Activated naive CD4-positive, alpha-beta T cell treated with anti-CD3 and anti-CD28 coated beads, Interleukin-2, amount 50 U/mL, for 24 hours (primary cell): Measurements from ENCODE around the gene PPIL4.
"Not testable (repeated sequence)": the region's sequence is repeated elsewhere in the genome, so short reads cannot be mapped to it uniquely, and the experiment has no call there.

Experiments
- H3K27ac Mint-ChIP-seq: one replicate; pipeline ENCODE4 v1.8.0; 2021; ENCODE audit warnings: mild to moderate bottlenecking, mixed read lengths
- H3K27me3 Mint-ChIP-seq: one replicate; pipeline ENCODE4 v1.8.0; 2021; ENCODE audit warnings: mixed read lengths
- H3K36me3 Mint-ChIP-seq: one replicate; pipeline ENCODE4 v1.8.0; 2021; ENCODE audit warnings: mixed read lengths
- H3K4me1 Mint-ChIP-seq: one replicate; pipeline ENCODE4 v1.8.0; 2021; ENCODE audit warnings: mixed read lengths
- H3K4me3 Mint-ChIP-seq: one replicate; pipeline ENCODE4 v1.8.0; 2021; ENCODE audit warnings: mild to moderate bottlenecking, mixed read lengths
- H3K9me3 Mint-ChIP-seq: one replicate; pipeline ENCODE4 v1.8.0; 2021; ENCODE audit warnings: mixed read lengths

Gene PPIL4

GRCh38 chr6:149499066-149499465, 46.8 kb downstream of the PPIL4 start:
- H3K4me3 Mint-ChIP-seq: no peak overlapping the region
- no peaks in the 10 kb centered on the region for H3K27me3 Mint-ChIP-seq
- peaks cover 81% of the 10 kb centered on the region for H3K4me1 Mint-ChIP-seq
- H3K27ac Mint-ChIP-seq: peak overlapping the region; percentile 83
- no peaks in the 10 kb centered on the region for H3K9me3 Mint-ChIP-seq
- H3K36me3 Mint-ChIP-seq: peaks cover 6% of the 10 kb centered on the region

DNA sequence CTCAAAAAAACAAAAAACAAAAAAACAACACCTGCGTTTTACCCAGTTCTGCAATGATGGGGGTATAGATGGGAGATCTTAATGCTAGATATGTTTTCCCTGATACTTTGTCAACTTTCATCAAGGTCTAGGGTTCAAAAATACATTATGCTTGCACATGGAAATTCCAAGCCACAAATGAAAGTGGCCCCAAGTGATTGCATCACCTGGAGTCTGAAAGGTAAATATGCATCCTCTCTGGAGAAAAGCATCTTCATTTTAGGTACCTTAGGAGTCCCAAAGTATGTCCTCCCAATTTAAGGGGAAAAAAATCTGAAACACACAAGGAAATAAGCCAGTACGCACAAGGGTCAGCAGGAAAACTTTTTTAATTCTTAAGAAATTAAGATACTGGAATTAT, 48.5 kb downstream of the PPIL4 start:
- H3K4me1 Mint-ChIP-seq: peaks cover 84% of the 10 kb centered on the region
- H3K27ac Mint-ChIP-seq: peak overlapping the region; percentile 99
- H3K4me3 Mint-ChIP-seq: peak overlapping the region; percentile 70
- no peaks in the 10 kb centered on the region for H3K27me3 Mint-ChIP-seq
- H3K9me3 Mint-ChIP-seq: no peaks in the 10 kb centered on the region
- H3K36me3 Mint-ChIP-seq: peaks cover 7% of the 10 kb centered on the region

- not testable (repeated sequence) for H3K27me3 Mint-ChIP-seq, H3K36me3 Mint-ChIP-seq, H3K9me3 Mint-ChIP-seq
- H3K4me3 Mint-ChIP-seq: peak overlapping the region; percentile 70
- peak overlapping the region; percentile 99 for H3K27ac Mint-ChIP-seq
- H3K4me1 Mint-ChIP-seq: peaks cover 81% of the 10 kb centered on the region
These were observed 49.2 kb downstream of the PPIL4 start for GRCh38 chr6:149496597-149496996.

- Mint-ChIP-seq H3K4me3 (peak overlapping the region; percentile 70), H3K4me1 (peaks cover 81% of the 10 kb centered on the region), H3K27ac (peak overlapping the region; percentile 99)
- H3K9me3 Mint-ChIP-seq, H3K36me3 Mint-ChIP-seq, H3K27me3 Mint-ChIP-seq: not testable (repeated sequence)
These were observed 50.4 kb downstream of the PPIL4 start for GRCh38 chr6:149495349-149496016.

- Mint-ChIP-seq H3K4me3 (peak overlapping the region; percentile 70), H3K4me1 (peaks cover 84% of the 10 kb centered on the region), H3K27ac (peak overlapping the region; percentile 99)
- not testable (repeated sequence) for H3K9me3 Mint-ChIP-seq, H3K27me3 Mint-ChIP-seq, H3K36me3 Mint-ChIP-seq
These were observed 51.0 kb downstream of the PPIL4 start for GRCh38 chr6:149494810-149495209.

DNA sequence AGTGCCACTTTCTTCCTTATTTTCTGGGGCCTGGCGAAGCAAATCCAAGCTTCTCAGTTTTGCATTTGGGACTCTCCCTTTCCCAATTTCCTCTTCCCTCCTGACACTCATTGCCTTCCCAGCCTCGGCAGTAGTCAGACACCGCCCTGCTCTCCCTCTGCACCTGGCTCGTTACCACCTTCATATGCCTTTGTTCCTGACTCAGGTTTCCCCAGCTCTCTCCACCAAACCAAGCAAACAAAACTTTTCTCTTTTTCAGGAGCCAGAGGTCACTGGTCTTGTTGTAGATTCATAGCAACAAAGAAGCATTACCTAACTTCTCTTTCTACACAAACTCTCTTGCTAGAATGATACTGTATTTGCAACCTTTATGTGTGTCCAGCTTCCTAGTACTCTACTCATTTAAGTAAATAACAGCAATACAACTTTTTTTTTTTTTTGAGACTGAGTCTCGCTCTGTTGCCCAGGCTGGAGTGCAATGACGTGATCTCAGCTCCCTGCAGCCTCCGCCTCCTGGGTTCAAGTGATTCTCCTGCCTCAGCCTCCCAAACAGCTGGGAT, 52.0 kb downstream of the PPIL4 start:
- Mint-ChIP-seq H3K27ac (peak overlapping the region; percentile 99), H3K36me3 (peaks cover 5% of the 10 kb centered on the region), H3K27me3 (no peaks in the 10 kb centered on the region), H3K4me3 (peak overlapping the region; percentile 30), H3K4me1 (peaks cover 85% of the 10 kb centered on the region), H3K9me3 (no peaks in the 10 kb centered on the region)

GRCh38 chr6:149492798-149493343, 53.0 kb downstream of the PPIL4 start:
- no peaks in the 10 kb centered on the region for H3K9me3 Mint-ChIP-seq

GRCh38 chr6:149489967-149490366, 55.9 kb downstream of the PPIL4 start:
- Mint-ChIP-seq H3K27me3 (no peaks in the 10 kb centered on the region), H3K36me3 (peaks cover 3% of the 10 kb centered on the region), H3K4me1 (peaks cover 67% of the 10 kb centered on the region), H3K4me3 (no peak overlapping the region), H3K9me3 (no peaks in the 10 kb centered on the region), H3K27ac (peak overlapping the region; percentile 37)

More at GRCh38 chr6:149492798-149493343, 53.0 kb downstream of the PPIL4 start:
- Mint-ChIP-seq H3K36me3 (peaks cover 5% of the 10 kb centered on the region), H3K27ac (peak overlapping the region; percentile 99), H3K4me1 (peaks cover 82% of the 10 kb centered on the region), H3K27me3 (no peaks in the 10 kb centered on the region), H3K4me3 (peak overlapping the region; percentile 31)

DNA sequence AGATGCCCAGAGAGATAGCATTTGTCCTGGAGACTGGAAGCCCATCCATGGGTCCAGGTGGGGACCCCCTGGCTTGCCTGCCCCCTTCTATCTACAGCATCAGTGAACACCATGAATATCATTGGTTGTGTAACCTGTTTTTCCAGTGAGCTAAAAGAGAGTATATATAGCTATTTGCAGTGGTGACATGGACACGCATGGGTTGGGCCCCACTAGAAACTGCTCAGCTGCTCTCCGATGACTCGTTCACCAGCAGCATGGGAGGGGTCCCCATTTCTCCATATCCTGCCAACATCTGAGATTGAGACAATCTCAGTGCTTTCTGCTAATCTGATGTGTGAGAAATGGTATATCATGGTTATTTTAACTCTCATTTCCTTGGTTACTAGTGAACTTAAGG, 57.0 kb downstream of the PPIL4 start:
- H3K4me1 Mint-ChIP-seq: peaks cover 64% of the 10 kb centered on the region
- no peaks in the 10 kb centered on the region for H3K9me3 Mint-ChIP-seq
- no peaks in the 10 kb centered on the region for H3K27me3 Mint-ChIP-seq
- no peak overlapping the region for H3K27ac Mint-ChIP-seq
- H3K36me3 Mint-ChIP-seq: peaks cover 2% of the 10 kb centered on the region
- H3K4me3 Mint-ChIP-seq: no peak overlapping the region

DNA sequence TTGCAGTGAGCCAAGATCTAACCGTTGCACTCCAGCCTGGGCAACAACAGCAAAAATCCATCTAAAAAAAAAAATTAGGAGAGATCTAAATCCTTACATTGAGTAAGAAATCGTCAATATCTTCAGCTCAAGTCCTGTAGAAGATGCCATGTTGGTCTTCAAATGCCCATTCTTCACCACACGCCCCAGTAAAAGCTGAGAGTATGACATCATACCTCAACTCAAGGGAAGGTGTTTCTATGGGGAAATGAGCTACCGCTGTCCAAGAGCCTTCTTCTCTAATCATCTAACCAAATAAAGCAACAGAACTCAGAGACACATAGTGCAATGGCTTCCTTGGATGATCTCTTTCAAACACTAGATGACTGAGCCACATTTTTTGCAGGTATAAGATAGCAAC, 58.5 kb downstream of the PPIL4 start:
- Mint-ChIP-seq H3K4me3 (no peak overlapping the region), H3K36me3 (no peaks in the 10 kb centered on the region), H3K27me3 (no peaks in the 10 kb centered on the region), H3K4me1 (peaks cover 60% of the 10 kb centered on the region), H3K27ac (peak overlapping the region; percentile 70), H3K9me3 (no peaks in the 10 kb centered on the region)

DNA sequence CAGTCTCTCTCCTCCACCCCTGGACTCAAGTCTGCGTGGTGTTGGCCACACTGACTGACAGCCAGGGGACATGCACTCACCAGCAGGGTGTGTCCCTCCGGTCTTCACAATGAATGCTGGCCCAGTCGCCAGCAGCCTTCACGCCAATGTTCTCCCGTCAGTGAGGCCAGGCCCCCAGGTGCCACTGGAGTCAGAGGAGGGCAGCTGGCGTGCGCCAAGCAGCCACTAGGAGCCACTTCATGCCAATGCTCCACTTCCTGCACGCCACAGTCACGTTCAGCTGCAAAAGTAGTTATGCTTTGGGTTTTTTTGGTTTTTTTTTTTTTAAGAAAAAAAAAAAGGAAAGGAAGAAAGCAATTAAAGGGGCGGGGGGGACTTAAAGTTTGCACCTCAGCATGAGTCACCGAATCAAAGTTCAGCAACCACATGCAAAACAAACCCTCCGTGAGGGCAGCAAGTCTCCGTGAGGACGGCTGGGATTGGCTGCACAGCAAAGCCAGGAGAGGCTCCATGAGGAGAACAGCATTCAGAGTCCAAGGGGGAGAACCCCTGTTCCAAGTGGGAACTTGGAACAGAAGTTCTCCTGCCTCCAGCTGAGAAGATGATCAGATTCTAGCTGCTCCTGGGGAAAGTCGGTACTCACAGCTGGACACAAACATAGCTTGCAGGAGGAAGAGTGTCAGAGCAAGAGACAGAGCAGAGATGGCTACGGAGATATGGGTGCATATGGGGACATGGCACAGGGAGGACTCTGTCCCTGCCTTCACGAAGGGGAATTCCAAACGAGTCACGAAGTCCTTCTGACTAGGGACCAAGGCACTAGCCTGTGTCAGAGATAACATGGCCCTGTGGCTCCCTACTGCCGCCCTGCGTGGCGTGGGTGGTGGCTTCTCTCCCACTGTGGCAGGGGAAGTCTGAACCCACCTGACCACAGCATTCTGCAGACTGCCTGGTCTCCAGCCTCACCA, 60.8 kb downstream of the PPIL4 start, which contains the start of gene ZC3H12D:
ZC3H12D (minus strand) TSS at position 282 of the 968 bp plus-strand sequence. CDS start 10,471 bp downstream, outside the sequence.
- Mint-ChIP-seq H3K27me3 (no peaks in the 10 kb centered on the region), H3K4me3 (peak within 1 kb of the TSS; percentile 94), H3K27ac (peak within 1 kb of the TSS; percentile 99)

DNA sequence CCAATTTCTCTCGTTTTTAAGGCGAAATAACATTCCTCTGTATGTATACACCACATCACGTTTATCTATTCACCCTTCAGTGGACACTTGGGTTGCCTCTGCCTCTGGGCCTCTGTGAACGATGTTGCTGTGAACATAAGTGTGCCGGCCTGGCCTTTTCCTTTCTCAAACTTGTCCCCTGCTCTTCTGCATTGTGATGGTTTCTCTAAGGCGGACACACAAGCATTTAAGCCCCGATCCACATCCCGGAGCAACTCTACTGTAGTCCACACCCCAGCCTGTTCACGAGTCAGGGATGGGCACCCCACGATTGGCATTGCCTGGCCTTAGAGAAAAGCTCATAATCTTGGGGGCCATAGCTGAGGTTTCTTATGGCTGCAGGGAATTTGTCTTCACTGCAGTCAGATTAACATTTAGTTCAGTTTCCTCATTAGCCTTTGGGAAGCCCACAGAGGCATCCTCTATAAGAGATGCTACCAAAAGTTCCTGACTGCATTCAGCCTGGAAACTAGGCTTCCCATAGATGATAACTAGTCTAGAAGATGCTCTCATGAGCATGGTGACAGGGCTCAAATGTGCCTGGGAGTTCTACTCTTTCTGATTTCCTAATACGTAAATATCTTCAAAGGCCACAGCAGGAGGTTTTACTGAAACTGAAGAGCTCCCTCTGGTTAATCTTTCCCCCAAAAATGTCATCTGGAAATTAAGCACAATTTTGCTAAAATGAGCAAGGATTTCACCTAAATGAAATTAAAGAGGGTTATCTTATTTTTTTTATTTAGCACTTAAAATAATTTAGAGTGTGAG, 61.8 kb downstream of the PPIL4 start:
- peaks cover 69% of the 10 kb centered on the region for H3K4me1 Mint-ChIP-seq
- no peaks in the 10 kb centered on the region for H3K27me3 Mint-ChIP-seq

More for the DNA sequence above, 60.8 kb downstream of the PPIL4 start, which contains the start of gene ZC3H12D:
- H3K36me3 Mint-ChIP-seq: peaks cover 3% of the 10 kb centered on the region
- H3K9me3 Mint-ChIP-seq: no peaks in the 10 kb centered on the region
- peaks cover 66% of the 10 kb centered on the region for H3K4me1 Mint-ChIP-seq

DNA sequence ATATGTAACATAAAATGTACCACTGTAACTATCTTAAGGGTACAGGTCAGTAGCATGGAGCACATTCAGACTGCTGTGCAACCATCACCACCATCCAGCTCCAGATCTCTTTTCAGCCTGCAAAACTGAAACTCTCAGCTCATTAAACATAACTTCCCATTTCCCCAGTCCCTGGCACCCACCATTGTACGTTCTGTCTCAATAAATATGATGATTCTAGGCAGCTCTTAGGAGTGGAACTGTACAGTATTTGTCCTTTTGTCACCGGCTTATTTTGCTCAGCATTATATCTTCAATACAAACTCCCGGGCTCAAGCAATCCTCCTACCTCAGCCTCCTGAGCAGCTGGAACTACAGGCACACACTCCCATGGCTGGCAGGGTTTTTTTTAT, 62.5 kb downstream of the PPIL4 start:
- Mint-ChIP-seq H3K4me1 (peaks cover 69% of the 10 kb centered on the region), H3K4me3 (peak overlapping the region; percentile 94), H3K36me3 (peaks cover 6% of the 10 kb centered on the region), H3K27me3 (no peaks in the 10 kb centered on the region), H3K9me3 (no peaks in the 10 kb centered on the region), H3K27ac (peak overlapping the region; percentile 99)

More for the DNA sequence above, 61.8 kb downstream of the PPIL4 start:
- H3K36me3 Mint-ChIP-seq: peaks cover 6% of the 10 kb centered on the region
- H3K27ac Mint-ChIP-seq: peak overlapping the region; percentile 99
- H3K9me3 Mint-ChIP-seq: no peaks in the 10 kb centered on the region
- H3K4me3 Mint-ChIP-seq: peak overlapping the region; percentile 94

DNA sequence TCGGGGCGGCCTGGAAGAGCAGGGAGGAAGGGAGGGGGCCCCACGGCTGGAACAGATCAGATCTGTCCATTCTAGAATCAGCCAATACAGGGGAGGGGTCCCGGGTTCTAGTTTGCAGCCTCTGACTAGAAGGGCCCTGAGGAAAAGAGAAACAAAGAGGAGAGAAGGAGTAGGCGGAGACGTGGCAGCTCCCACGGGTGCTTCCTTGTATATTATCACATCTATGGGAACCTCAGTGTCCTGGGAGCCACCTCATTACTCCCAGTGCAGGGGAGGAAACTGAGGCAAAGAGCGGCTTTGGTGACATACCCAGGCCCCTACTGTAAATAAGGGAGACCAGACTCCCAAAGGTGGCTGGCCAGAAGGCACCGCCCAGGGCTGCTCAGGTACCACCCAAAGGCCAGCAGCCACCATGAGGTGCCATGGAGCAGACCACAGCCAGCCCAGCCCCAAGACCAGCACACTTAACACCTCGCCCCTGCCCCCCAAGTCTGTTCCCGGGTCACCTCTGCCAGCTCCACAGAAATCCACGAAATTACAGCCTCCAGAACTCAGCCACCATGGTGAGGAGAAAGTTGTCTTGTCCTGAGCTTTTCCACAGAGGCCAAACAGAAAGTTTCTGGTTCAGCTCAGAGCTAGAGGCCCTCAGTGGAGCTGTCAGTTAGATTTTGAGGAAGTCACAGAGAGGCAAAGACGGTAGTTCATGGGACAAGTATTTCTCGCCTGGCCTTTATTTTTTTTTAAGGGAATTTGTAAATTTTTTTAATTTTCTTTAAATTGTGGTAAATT, 63.1 kb downstream of the PPIL4 start:
- Mint-ChIP-seq H3K36me3 (peaks cover 6% of the 10 kb centered on the region), H3K4me1 (peaks cover 73% of the 10 kb centered on the region), H3K27ac (peak overlapping the region; percentile 98), H3K4me3 (peak overlapping the region; percentile 94), H3K9me3 (no peaks in the 10 kb centered on the region), H3K27me3 (no peaks in the 10 kb centered on the region)
